Spleen (tissue), 11 donors: ENCODE results near the gene RAB38. TPM values are rescaled to one million over a fixed set of nuclear protein-coding genes. Genes with fewer than 3 reads are reported as not detected.

Source experiments
- DNase-seq: peaks from one replicate; pipeline ENCODE4 v3.0.0-alpha.2; 2020
- H3K27ac ChIP-seq, 8 donors: fragments of 200-600 bp; sonication (generic) in 7 of 8; 1 replicate in 4 of 8; 2 replicates in 4 of 8; pipeline versions ENCODE4 v1.5.0 to v1.8.0; 2016 to 2021; ENCODE audit warnings: inconsistent platforms in 4 of 8, mild to moderate bottlenecking in 4 of 8, moderate library complexity in 1 of 8
- H3K27me3 ChIP-seq, 7 donors: fragments of 200-600 bp; sonication (generic) in 6 of 7; replicated peaks in 1 of 7; 1 replicate in 4 of 7; 2 replicates in 3 of 7; pipeline versions ENCODE4 v1.5.0 to v1.8.0; 2016 to 2021; ENCODE audit warnings: inconsistent platforms in 3 of 7, mild to moderate bottlenecking in 1 of 7
- H3K36me3 ChIP-seq, 6 donors: fragments of 200-600 bp; sonication (generic) in 5 of 6; 1 replicate in 4 of 6; 2 replicates in 2 of 6; pipeline versions ENCODE4 v1.5.0 to v1.8.0; 2016 to 2021; ENCODE audit warnings: inconsistent platforms in 2 of 6
- H3K4me1 ChIP-seq, 6 donors: fragments of 200-600 bp; sonication (generic) in 5 of 6; 1 replicate in 3 of 6; 2 replicates in 3 of 6; pipeline versions ENCODE4 v1.5.0 to v1.8.0; 2016 to 2021; ENCODE audit warnings: inconsistent platforms in 3 of 6
- H3K4me3 ChIP-seq, 8 donors: fragments of 200-600 bp; sonication (generic) in 7 of 8; 1 replicate in 4 of 8; 2 replicates in 4 of 8; pipeline versions ENCODE4 v1.5.0 to v1.8.0; 2016 to 2021; ENCODE audit warnings: inconsistent platforms in 4 of 8, mild to moderate bottlenecking in 4 of 8, moderate library complexity in 2 of 8
- H3K9me3 ChIP-seq, 8 donors: fragments of 200-600 bp; sonication (generic) in 7 of 8; 1 replicate in 4 of 8; 2 replicates in 4 of 8; pipeline versions ENCODE4 v1.5.0 to v1.8.0; 2016 to 2021; ENCODE audit warnings: inconsistent platforms in 4 of 8
- CTCF ChIP-seq, 11 experiments: fragments of 200-600 bp in 7 of 11; fragments of 450-650 bp in 4 of 11; sonication (generic) in 4 of 11; IDR thresholded peaks in 8 of 11; conservative IDR thresholded peaks in 3 of 11; 1 replicate in 7 of 11; 2 replicates in 4 of 11; pipeline versions ENCODE4 v1.4.0 to v1.8.0; 2016 to 2021; ENCODE audit warnings: antibody characterized with exemption in 11 of 11, inconsistent platforms in 4 of 11, mild to moderate bottlenecking in 1 of 11
- POLR2A ChIP-seq, 3 donors: fragments of 450-650 bp; IDR thresholded peaks; one replicate each; pipeline ENCODE4 v1.5.1; 2017; ENCODE audit warnings: antibody characterized with exemption in 3 of 3, mild to moderate bottlenecking in 1 of 3
- POLR2AphosphoS5 ChIP-seq, 3 donors: sonication (generic); formaldehyde crosslinking; IDR thresholded peaks; one replicate each; pipeline ENCODE4 v1.5.1; 2017; ENCODE audit warnings: antibody characterized with exemption in 3 of 3
- WGBS, 5 donors: extraction: QIAGEN DNeasy Blood & Tissue Kit in 3 of 5; methylation state at CpG; one replicate each; pipeline versions ENCODE4 v1.1.5 to v1.1.7; 2013 to 2018; 5-methylcytosine and 5-hydroxymethylcytosine counted together
- intact Hi-C: fragments of 100-400 bp; cut with DNase I; formaldehyde crosslinking; loops from one replicate; pipeline ENCODE4 v1.15.0; 2023; ENCODE audit warnings: low total_unique reads
- polyA plus RNA-seq, 3 donors: library from polyadenylated mRNA; stranded (reverse); fragments of 200-250 nt; gene quantifications; one replicate each; pipeline ENCODE4 v1.2.1, GENCODE V29; 2013
- total RNA-seq, 7 donors: library from RNA; depleted of rRNA in 3 of 7; stranded (reverse); fragments of >200 nt in 3 of 7; fragmentation: NEBNext Ultra II Directional in 4 of 7; extraction: Animal tissue kit (Norgen Biotek cat#: 25700) in 4 of 7; gene quantifications; one replicate each; pipeline versions ENCODE4 v1.1.0 to v1.2.1, GENCODE V29; 2016 to 2021
- donor health status: healthy with polysubstance abuse.
- donor health status: DM: no; HTN: no; CAD: no; lungs with moderate emphysema.
- donor health status: DM: no; HTN: no; CAD: no.
- donor health status: Bipolar disorder and iron deficiency.
- donor health status: healthy.
- donor health status: DM: no; HTN: no; CAD: no.
- donor health status: DM: yes; HTN: yes; CAD: no.

Gene RAB38
- total and polyA plus RNA-seq, 10 donors, result 0.73 to 3.5 (median 1.6) TPM

GRCh38 chr11:88179971-88180629 lies 4.9 kb upstream of the RAB38 start:
- peaks cover 0 to 8% (median 0%) of the 10 kb centered on the region in 7 donors for H3K27me3 ChIP-seq
- no peak overlapping the region for H3K4me3 ChIP-seq
- peaks cover 0 to 9% (median 4%) of the 10 kb centered on the region in 6 donors for H3K4me1 ChIP-seq
- intact Hi-C loops, result no loop called here
- DNase-seq, result no peak
- H3K27ac ChIP-seq, result no peak overlapping the region
- WGBS, 5 donors, result 68 to 86% (median 83%) methylated on average over 3 of the region's 3 CpGs
- no peaks in the 10 kb centered on the region for H3K9me3 ChIP-seq
- no peaks in the 10 kb centered on the region for H3K36me3 ChIP-seq
- TF ChIP-seq POLR2A (IDR thresholded peaks at IDR 0.05) (no peak), POLR2AphosphoS5 (IDR thresholded peaks at IDR 0.05) (no peak), CTCF (IDR thresholded peaks at IDR 0.05 in 8 of 11, conservative IDR thresholded peaks at IDR 0.05 in 3 of 11) (no peak)

- Histone ChIP-seq H3K27me3 (peaks cover 0 to 14% (median 0%) of the 10 kb centered on the region in 7 donors), H3K27ac (no peak overlapping the region), H3K4me3 (no peak overlapping the region), H3K36me3 (no peaks in the 10 kb centered on the region), H3K4me1 (peaks cover 0 to 18% (median 13%) of the 10 kb centered on the region in 6 donors), H3K9me3 (no peaks in the 10 kb centered on the region)
- 42 to 60% (median 54%) methylated on average over 2 of the region's 2 CpGs for WGBS, 5 donors
- no peak for DNase-seq
- no peak for TF ChIP-seq CTCF (IDR thresholded peaks at IDR 0.05 in 8 of 11, conservative IDR thresholded peaks at IDR 0.05 in 3 of 11)
- TF ChIP-seq POLR2A (IDR thresholded peaks at IDR 0.05), result no peak
- TF ChIP-seq POLR2AphosphoS5 (IDR thresholded peaks at IDR 0.05), result no peak
- intact Hi-C loops, result no loop called here
Observed at GRCh38 chr11:88179141-88179540, 3.9 kb upstream of the RAB38 start.

- Histone ChIP-seq H3K27me3 (peaks cover 0 to 14% (median 0%) of the 10 kb centered on the region in 7 donors), H3K4me1 (peaks cover 0 to 22% (median 16%) of the 10 kb centered on the region in 6 donors), H3K4me3 (no peak overlapping the region), H3K9me3 (no peaks in the 10 kb centered on the region), H3K36me3 (no peaks in the 10 kb centered on the region), H3K27ac (no peak overlapping the region)
- 54 to 67% (median 59%) methylated on average over 4 of the region's 4 CpGs for WGBS, 5 donors
- TF ChIP-seq POLR2A (IDR thresholded peaks at IDR 0.05), result no peak
- TF ChIP-seq POLR2AphosphoS5 (IDR thresholded peaks at IDR 0.05), result no peak
- TF ChIP-seq CTCF (IDR thresholded peaks at IDR 0.05 in 8 of 11, conservative IDR thresholded peaks at IDR 0.05 in 3 of 11), result no peak
- intact Hi-C loops, result no loop called here
- DNase-seq, result no peak
Observed at GRCh38 chr11:88178191-88178590, 2.9 kb upstream of the RAB38 start.

GRCh38 chr11:88175569-88176075 lies 379 bp upstream of the RAB38 start:
- WGBS, 5 donors, result 16 to 25% (median 22%) methylated on average over 7 to 15 of the region's 15 CpGs
- intact Hi-C loops, result no loop called here
- Histone ChIP-seq H3K36me3 (no peaks in the 10 kb centered on the region), H3K27ac (no peak overlapping the region), H3K9me3 (no peaks in the 10 kb centered on the region), H3K4me1 (peaks cover 0 to 22% (median 16%) of the 10 kb centered on the region in 6 donors), H3K4me3 (peak overlapping the region; percentile 11 to 68 (median 40)), H3K27me3 (peaks cover 0 to 14% (median 0%) of the 10 kb centered on the region in 7 donors)
- TF ChIP-seq POLR2AphosphoS5 (IDR thresholded peaks at IDR 0.05) (no peak), CTCF (IDR thresholded peaks at IDR 0.05 in 8 of 11, conservative IDR thresholded peaks at IDR 0.05 in 3 of 11) (no peak), POLR2A (IDR thresholded peaks at IDR 0.05) (no peak)
- DNase-seq, result no peak
